HL-60 (cell line): Measurements from ENCODE around the gene IWS1.

Experiments
- DNase-seq, 2 experiments: peaks; one replicate each; pipeline ENCODE4 v3.0.0-alpha.2; 2010 to 2020; ENCODE audit warnings: low read depth in 1 of 2, low spot score in 1 of 2
- H3K27ac ChIP-seq: fragments of 250-450 bp; sonication (Bioruptor Pico); replicated peaks from 2 replicates; pipeline ENCODE4 v1.5.1; 2020; ENCODE audit warnings: mild to moderate bottlenecking, moderate library complexity
- H3K27me3 ChIP-seq: fragments of 250-450 bp; sonication (Bioruptor Pico); 2 replicates; pipeline ENCODE4 v1.5.1; 2021; ENCODE audit warnings: mild to moderate bottlenecking, moderate library complexity; ENCODE audit not compliant: insufficient read depth, poor library complexity, severe bottlenecking
- H3K4me3 ChIP-seq: replicated peaks from 2 replicates; pipeline ENCODE4 v1.5.1; 2011; ENCODE audit warnings: mild to moderate bottlenecking, control low read depth, low read length; ENCODE audit not compliant: insufficient read depth
- GABPA ChIP-seq: IDR thresholded peaks from 2 replicates; pipeline ENCODE4 v1.6.1; 2012; ENCODE audit warnings: low read depth
- POLR2AphosphoS5 ChIP-seq: IDR thresholded peaks from 2 replicates; pipeline ENCODE4 v1.6.1; 2012; ENCODE audit warnings: low read depth
- REST ChIP-seq: IDR thresholded peaks from 2 replicates; pipeline ENCODE4 v1.6.1; 2012; ENCODE audit warnings: low read depth; ENCODE audit not compliant: insufficient replicate concordance
- SPI1 ChIP-seq: IDR thresholded peaks from 2 replicates; pipeline ENCODE4 v1.6.1; 2012; ENCODE audit warnings: low read depth, mild to moderate bottlenecking, borderline replicate concordance
- TF ChIP-seq, protein P1 (sequence below): IDR thresholded peaks from one replicate; pipeline ENCODE4 v1.5.1; 2011; ENCODE audit warnings: low read length, control low read depth, inconsistent platforms; ENCODE audit not compliant: insufficient read depth

Gene IWS1

GRCh38 chr2:127464470-127465257 is 61.6 kb downstream of the IWS1 start:
- Histone ChIP-seq H3K27ac (no peak overlapping the region), H3K4me3 (no peak overlapping the region), H3K27me3 (no peaks in the 10 kb centered on the region)
- DNase-seq: no peak
- TF ChIP-seq SPI1: no peak
- no peak for TF ChIP-seq POLR2AphosphoS5
- TF ChIP-seq, protein P1, sequence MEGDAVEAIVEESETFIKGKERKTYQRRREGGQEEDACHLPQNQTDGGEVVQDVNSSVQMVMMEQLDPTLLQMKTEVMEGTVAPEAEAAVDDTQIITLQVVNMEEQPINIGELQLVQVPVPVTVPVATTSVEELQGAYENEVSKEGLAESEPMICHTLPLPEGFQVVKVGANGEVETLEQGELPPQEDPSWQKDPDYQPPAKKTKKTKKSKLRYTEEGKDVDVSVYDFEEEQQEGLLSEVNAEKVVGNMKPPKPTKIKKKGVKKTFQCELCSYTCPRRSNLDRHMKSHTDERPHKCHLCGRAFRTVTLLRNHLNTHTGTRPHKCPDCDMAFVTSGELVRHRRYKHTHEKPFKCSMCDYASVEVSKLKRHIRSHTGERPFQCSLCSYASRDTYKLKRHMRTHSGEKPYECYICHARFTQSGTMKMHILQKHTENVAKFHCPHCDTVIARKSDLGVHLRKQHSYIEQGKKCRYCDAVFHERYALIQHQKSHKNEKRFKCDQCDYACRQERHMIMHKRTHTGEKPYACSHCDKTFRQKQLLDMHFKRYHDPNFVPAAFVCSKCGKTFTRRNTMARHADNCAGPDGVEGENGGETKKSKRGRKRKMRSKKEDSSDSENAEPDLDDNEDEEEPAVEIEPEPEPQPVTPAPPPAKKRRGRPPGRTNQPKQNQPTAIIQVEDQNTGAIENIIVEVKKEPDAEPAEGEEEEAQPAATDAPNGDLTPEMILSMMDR: no peak
- TF ChIP-seq REST: no peak
- TF ChIP-seq GABPA: no peak

- DNase-seq: no peak
- Histone ChIP-seq H3K27me3 (no peaks in the 10 kb centered on the region), H3K27ac (no peak overlapping the region), H3K4me3 (no peak overlapping the region)
- TF ChIP-seq, protein P1: no peak
- TF ChIP-seq POLR2AphosphoS5 (no peak), GABPA (no peak), SPI1 (no peak), REST (no peak)
Observed at GRCh38 chr2:127463155-127463991, 62.9 kb downstream of the IWS1 start.

DNA sequence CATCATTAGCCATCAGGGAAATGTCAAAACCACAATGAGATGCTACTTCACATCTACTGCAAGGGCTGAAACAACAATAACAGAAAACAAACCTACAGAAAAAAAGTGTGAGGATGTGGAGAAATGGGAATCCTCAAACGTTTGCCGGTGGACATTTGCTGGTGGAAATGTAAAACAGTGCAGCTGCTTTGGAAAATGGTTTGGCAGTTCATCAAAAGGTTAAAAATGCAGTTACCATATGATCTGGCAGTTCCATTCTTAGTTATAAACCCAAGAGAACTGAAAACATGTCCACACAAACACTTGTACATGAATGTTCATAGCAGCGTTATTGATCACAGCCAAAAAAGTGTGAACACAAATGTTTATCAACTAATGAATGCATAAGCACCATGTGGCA is 63.8 kb downstream of the IWS1 start:
- H3K4me3 ChIP-seq: no peak overlapping the region
- H3K27ac ChIP-seq: no peak overlapping the region
- TF ChIP-seq GABPA (no peak), REST (no peak), SPI1 (no peak), POLR2AphosphoS5 (no peak)
- TF ChIP-seq, protein P1: no peak

More for the DNA sequence above, 63.8 kb downstream of the IWS1 start:
- H3K27me3 ChIP-seq: no peaks in the 10 kb centered on the region
- DNase-seq: no peak
